Measurements from ENCODE around the gene MRPS17.

The MRPS17 gene

DNA sequence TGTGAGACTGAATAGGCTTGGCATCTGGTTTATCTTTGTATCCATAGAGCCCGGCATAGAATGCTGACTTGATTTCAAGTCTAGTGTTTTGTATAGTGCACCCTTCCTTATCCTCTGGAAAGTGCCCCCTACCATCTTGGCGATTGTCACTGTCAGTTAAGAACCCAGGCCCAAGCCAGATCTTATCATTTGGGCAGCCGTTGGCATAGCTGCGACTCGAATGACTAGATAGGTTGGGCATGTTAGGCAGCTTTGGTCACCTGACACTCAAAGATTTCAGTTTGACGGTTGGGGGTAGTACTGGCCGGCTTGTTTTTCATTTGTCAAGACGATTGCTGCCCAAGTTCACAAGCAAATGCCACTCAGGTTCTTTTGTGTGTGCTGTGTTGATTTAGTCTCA is 19.3 kb downstream of the MRPS17 start:
- no peak for DNase-seq (ENCODE audit: low spot score)

DNA sequence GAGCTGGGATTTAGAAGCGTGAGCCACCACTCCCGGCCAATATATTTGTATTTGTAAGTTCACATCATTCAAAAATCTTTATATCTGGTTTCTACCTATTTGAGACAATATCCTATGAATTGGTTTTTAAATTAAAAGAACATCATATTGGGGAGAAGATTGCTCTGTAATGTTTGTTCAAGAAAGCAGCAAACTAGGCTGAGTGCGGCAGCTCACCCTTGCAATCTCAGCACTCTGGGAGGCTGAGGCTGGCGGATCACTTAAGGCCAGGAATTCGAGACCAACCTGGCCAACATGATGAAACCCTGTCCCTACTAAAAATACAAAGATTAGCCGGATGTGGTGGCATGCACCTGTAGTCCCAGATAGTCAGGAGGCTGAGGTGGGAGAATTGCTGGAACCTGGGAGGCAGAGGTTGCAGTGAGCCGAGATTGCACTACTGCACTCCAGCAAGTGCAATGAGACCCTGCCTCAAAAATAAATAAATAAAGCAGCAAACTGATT is 22.1 kb downstream of the MRPS17 start:
- DNase-seq (ENCODE audit: low spot score): no peak

DNA sequence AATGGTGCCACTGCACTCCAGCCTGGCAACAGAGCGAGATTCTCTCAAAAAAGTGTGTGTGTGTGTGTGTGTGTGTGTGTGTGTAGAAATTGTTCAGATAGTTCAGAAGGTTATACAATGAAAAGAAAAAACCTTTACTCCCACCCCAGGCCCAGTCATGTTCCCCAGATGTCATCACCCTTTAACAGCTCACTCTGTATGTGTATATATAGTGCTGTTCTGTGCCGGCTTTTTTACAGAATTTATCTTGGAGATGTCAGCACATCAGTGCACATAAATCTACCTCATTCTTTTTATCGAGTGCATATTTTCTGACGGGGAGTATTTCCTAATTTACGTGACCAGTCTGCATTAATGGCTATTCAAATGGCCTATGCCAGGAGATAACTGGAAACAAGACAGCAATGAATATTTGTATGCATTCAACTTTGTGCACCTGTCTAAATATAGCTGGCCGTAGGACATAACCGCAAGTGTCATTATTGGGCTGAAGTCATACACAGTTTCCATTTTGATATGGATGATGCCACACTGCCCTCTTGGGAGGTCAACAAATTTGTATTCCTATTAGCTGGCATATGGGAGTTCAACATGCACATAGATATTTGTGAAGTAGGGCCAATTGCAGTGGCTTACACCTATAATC is 24.4 kb downstream of the MRPS17 start:
- no peak for DNase-seq (ENCODE audit: low spot score)

DNA sequence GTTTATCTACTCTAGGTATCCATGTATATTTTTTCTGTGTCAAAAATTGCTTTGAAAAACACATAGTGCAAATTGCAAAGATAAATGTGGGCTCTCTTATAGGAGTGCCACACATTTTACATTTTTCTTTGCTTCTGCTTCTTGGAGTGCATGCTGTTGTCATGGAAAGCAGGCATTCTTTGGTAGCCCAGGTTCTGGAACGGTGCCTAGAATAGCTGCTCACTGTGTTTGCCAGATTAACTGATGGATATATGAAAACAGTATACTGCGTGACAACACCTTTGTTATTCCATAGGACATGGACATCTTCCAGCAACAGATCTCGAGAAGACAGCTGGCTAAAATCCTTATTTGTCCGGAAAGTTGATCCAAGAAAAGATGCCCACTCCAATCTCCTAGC is 26.2 kb downstream of the MRPS17 start:
- no peak for DNase-seq (ENCODE audit: low spot score)

DNA sequence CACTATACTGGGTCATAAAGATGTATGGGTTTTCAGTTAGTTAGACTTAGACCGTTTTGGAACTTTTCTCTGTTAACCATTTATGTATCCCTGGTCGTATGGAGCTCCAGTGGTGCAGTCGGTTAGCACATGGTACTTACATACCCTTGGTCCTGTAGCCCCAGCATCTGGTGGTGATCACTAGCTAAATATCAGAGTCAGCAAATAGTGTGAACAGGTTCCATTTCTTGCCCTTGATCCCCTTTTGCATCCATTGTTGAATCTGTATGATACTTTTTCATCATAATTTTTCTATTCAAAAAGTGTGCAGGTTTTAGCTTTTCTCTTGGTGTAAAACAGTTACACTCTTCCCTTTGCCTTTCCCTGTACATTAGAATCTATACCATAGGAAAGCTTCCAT is 28.6 kb downstream of the MRPS17 start:
- no peak for DNase-seq (ENCODE audit: low spot score)

DNA sequence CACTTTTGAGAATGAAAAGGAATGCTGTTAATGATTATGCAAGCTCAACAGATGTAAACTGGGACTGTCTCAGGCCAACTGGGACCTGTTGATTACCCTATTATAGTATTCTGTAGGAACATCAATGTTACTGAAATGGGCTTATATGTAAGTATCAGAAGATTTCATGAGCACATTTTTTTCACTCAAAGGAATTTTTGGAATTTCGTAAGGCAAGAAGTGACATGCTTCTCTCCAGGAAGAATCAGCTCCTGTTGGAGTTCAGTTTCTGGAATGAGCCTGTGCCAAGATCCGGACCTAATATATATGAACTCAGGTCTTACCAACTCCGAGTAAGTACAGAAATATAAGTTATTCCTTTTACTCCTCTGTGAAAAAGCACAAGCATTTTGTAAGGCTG is 31.9 kb downstream of the MRPS17 start:
- DNase-seq (ENCODE audit: low spot score): no peak

DNA sequence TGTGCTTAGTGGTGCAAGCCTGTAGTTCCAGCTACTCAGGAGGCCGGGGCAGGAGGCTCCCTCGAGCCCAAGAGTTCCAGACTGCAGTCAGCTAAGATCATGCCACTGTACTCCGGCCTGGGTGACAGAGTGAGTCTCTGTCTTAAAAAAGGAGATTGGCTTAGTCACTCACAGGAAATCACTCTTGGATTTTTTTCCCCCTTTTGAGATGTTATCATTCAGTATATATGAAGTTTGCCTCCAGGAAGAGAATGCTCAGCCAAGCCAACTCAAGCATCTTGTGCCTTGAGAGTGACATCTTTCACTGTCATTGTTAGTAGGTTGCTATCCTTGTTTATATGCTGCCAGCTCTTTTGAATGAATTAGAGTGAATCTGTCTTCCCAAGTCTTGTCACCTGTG is 40.7 kb downstream of the MRPS17 start:
- DNase-seq (ENCODE audit: low spot score): no peak

DNA sequence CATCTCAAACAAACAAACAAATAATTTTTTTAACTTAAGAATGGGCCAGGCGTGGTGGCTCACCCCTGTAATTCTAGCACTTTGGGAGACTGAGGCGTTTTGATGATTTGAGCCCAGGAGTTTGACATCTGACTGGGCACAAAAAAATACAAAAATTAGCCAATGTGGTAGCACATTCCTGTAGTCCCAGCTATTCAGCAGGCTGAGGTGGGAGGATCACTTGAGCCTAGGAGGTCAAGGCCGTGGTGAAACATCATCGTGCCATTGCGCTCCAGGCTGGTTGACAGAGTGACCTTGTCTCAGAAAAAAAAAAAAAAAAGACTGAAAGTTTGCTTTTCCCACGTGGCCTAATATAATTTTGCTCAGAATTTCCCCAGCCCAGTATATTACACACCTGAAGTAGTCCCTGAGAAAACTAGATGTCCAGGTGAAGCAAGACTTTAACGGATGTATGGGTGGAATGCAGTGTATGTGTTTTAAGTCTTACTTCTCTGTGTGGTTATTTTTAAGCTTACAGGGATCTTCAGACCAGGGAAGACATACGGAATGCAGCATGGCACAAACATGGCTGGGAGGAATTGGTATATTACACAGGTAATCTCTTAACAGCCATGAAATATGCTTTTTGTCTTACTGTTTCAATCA is 45.3 kb downstream of the MRPS17 start:
- no peak for DNase-seq (ENCODE audit: low spot score)

DNA sequence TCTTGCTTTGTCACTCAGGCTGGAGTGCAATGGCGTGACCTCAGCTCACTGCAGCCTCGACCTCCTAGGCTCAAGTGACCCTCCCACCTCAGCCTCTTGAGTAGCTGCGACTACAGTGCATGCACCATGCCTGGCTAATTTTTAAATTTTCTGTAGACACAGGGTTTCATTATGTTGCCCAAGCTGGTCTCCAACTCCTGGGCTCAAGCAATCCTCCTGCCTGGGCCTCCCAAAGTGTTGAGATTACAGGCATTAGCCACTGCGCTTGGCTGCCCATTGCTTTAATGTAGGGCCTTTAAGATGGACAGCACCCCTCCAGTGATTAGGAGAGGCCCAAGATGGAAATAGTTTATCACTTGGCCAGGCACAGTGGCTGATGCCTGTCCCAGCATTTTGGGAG is 52.1 kb downstream of the MRPS17 start:
- no peak for DNase-seq (ENCODE audit: low spot score)
